HG03280 (cell line): ENCODE data around the gene MTA2.
"Not testable (repeated sequence)": the region's sequence is repeated elsewhere in the genome, so short reads cannot be mapped to it uniquely, and the experiment has no call there.

Experiments
- ATAC-seq: cut with Tn5 transposase; IDR thresholded peaks from one replicate; pipeline ENCODE4 v1.9.1; 2021; ENCODE audit warnings: mild to moderate bottlenecking, moderate library complexity; ENCODE audit not compliant: unreplicated experiment

The MTA2 gene

DNA sequence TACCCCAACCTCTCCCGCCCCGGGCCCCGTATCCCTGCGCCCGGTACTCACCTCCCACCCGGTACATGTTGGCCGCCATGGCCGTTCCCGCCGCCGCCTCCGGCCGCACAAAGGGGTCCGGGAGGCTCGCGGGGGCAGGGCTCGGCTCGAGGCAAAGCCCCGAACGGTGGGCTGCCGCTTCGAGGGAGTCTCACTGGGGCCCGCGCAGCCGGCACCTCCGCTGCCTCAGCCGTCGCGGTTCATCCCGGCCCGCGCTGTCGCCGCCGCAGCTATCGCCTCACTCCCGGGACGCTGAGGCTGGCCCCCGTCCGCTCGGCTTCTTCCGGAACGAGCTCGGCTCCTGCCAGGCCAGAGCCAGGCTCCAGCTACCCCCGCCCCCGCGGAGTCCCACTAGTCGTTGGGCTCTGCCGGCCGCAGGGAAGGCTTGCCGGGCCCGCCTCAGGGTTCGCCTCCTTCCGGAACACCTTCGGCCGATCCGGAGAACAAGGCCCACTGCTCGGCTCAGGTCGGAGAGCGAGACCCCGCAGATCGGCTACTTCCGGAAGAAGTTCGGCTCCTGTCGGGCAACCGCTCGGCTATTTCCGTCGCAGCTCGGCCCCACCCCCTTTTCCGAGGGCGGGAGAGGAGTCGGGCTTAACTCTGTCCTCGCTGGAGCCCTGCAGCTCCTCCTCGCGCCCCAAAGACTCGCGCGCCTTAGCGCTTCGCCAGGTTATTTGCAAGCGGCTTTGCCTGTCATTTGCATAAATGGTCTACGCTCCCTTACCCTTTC lies at the start of gene MTA2:
TSS of gene MTA2 (minus strand) at position 494 of the 769 bp plus-strand sequence. CDS start at position 79, 415 bp downstream.
- peak; percentile 79 for ATAC-seq

- not testable (repeated sequence) for ATAC-seq
Observed at GRCh38 chr11:62650283-62650682, 48.6 kb upstream of the MTA2 start.

- ATAC-seq, result no peak
Observed at GRCh38 chr11:62649486-62649885, 47.8 kb upstream of the MTA2 start.

- ATAC-seq, result no peak
Observed at GRCh38 chr11:62648967-62649364, 47.3 kb upstream of the MTA2 start.

DNA sequence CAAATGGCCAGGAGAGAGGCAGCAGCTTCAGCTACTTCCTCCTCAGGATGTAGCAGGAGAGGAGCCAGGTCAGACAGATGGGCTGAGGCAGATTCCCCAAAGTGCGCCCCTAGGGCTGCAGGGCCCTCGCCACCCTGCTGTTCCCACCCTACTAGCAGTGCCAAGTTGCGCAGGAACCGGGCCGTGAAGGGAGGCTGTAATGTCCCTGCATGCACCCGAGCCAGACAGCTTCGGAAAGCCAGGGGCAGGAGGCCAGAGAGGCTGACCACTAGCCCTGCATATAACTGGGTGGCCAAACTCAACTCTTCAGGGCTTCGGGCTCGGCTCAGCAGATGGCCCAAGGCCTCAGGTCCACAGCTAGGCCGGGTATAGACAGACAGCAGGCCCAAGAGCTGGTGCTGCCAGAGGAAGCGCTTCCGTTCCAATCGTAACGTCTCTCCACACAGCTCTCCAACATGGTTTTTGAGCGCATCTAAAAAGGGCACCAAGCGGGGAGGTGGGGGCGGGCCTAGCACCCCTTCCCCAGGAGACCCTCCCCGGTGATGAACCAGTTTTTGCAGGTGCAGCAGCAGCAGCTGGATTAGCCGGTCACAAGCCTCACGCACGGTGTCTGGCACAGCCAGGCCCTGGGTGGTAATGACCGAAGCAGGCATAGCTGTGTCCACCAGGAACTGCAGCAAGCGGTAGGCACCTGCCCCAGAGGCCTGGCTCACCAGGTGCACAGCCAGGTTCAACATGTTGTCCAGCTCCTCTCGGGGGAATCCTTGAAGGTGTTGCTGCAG lies 46.7 kb upstream of the MTA2 start:
- no peak for ATAC-seq

DNA sequence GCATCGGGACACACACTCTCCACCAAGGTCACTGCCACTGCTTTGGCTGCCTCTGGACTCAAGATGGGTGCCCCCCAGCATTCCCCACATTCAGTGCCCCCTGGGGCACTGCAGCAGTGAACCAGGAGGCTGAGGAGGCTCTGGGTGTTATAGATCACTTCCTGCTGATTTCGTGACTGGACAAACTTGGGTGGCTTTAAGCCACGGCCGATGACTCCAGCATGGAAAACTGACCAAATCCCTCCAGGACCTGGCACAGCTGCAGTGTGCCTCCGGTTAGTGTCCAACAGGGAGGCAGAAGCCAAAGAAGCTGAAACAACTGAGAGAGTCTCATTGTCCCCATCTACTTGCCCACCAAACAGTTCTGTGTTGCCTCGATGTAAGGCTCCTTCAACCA lies 45.9 kb upstream of the MTA2 start:
- no peak for ATAC-seq

- ATAC-seq, result no peak
Observed at GRCh38 chr11:62646825-62647608, 45.4 kb upstream of the MTA2 start.

GRCh38 chr11:62645946-62646824 lies 44.5 kb upstream of the MTA2 start, which contains the start of gene GANAB:
Gene GANAB, minus strand, starts transcription at chr11:62646613. Its CDS starts 14 bp downstream, at chr11:62646599.
- ATAC-seq, result peak; percentile 95

DNA sequence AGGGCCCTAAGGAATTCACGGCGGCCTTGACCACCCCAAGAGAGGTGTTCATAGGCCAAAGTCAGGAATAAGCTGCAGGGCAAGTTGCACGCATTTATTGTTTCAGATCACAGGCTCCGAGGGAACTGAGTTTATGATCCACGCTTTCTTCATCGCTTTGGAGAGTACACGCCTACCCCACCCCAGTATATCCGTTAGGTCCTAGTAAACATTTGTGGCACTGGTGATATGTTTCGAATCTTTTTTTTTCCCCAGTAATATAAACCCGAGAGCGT lies 43.9 kb upstream of the MTA2 start:
- ATAC-seq, result no peak

- ATAC-seq, result no peak
Observed at GRCh38 chr11:62644220-62644619, 42.6 kb upstream of the MTA2 start.

GRCh38 chr11:62632492-62632891 lies 30.8 kb upstream of the MTA2 start:
- no peak for ATAC-seq

DNA sequence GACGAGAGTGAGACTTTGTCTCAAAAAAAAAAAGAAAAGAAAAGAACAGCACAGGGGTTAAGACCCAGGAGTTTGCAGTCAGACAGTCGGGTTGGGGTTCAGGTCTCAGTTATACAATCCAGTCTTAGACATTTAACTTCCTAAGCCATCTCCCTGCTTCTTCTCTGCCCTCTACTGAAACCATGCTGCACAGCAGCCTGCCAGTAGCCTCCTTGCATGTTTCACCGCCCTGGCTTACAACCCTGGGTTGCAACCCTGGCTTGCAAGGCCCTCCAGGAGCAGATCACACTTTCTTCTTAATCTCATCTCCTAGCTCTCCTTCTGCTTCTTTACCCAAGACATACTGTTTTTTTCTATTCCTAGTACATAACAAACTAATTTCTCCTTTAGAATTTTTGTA lies 26.0 kb upstream of the MTA2 start:
- no peak for ATAC-seq

GRCh38 chr11:62622476-62623089 lies 20.9 kb upstream of the MTA2 start:
- no peak for ATAC-seq

DNA sequence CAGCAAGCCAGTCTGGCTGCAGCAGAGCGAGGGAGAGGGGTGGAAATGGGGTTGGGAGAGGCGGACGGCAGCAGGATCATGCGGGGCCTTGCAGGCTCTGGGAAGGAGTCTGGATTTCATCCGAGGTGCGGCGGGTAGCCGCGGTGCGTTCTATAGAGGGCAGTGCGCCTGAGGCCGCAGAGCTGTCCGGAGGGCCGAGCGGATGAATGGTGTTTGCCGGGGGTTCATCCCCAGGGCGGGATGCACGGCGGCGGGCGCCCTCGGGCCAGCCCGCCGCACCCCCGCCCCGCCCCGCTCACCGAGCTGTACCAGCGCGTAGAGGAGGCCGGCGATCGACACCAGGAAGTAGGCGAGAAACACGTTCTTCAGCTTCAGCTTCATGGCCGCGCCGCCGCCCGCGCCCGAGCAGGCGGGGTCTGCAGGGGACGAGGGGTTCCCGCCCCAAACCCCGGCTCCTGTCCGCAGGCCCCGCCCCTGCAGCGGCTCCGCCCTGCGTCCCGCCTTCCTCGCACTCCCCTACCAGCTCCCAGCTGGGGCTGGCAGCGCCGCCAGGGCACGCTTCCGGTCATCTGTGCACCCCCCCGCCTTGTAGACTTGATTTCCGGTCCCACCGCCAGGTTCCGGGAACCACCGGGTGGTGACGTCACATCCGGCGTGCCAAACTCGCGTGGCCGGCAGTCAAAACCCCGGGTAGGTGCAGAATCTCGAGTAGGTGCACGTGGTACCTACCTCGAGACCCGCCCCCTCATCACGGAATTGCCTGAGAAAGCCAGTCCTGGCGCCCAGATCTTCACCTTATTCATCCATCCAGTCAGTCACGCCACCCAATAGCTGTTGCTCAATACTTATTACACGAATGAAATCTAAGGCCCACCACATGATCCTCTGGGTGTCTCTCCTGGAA lies 20.2 kb upstream of the MTA2 start, which contains the start of gene B3GAT3:
TSS of gene B3GAT3 (minus strand) at position 420 of the 904 bp plus-strand sequence. CDS start at position 381, 39 bp downstream.
- ATAC-seq, result peak; percentile 94

DNA sequence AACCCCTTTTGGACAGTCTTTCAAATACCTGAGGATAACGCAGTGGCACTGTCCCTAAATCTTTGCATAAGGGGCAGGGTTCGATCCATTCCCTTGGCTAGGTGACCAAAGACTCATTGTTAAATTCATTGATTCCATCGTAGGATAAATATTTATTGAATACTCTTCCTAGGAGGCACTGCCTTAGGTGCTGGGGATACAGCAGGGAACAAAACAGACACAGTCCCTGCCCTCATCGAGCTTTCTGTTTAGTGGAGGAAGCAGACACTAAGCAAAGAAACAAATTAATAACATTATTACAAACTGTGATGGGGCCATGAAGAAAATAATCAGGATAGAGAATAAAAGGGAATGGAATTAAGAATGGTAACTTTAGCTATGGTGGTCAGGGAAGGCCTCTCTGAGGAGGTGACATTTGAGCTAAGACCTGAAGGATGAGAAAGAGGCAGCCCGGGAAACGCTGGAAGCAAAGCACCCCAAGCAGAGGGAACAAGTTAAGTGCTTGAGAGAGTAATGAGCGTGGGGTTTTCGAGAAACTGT lies 19.4 kb upstream of the MTA2 start:
- ATAC-seq, result no peak

DNA sequence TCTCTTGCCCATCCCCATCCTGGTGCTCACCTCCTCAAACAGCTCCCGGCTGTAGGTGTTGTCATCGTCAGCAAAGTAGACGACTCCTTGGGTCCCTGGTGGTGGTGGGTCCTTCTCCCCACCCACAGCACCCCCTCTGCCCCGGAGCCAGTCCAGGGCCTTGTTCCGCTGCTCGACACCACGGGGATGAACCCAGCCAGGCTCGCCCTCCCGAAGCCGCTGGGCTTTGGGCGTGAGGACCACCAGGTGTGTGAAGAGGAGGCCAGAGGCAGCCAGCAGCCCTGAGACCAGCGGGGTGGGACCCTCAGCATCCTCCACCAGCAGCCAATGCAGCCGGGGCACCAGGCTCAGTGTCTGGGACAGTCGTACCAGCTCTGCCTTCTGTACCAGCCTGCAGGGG lies 15.3 kb upstream of the MTA2 start:
- not testable (repeated sequence) for ATAC-seq

DNA sequence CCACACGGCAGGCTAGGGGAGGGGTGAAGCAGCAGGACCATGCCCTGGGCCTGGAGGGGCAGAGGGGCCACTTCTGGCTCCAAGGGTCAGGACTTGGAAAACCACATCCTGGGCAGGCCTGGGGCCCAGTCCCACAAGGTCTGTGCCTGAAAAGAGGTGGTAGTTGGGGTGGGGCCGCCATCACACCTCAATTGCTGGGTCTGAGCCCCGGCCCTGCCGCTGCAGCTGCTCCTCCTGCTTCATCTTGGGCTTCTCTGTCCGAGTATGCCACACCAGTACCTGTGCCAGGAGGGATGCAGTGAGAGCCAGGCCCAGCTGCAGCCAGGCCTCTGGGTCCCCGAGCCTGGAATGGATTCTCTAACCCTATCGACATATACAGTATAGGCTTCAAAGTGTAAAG lies 13.9 kb upstream of the MTA2 start:
- no peak for ATAC-seq

GRCh38 chr11:62614275-62614674 lies 12.6 kb upstream of the MTA2 start:
- no peak for ATAC-seq
